NCI-H524 (cell line): ENCODE data around the gene LEAP2.
"Not testable (repeated sequence)": the region's sequence is repeated elsewhere in the genome, so short reads cannot be mapped to it uniquely, and the experiment has no call there.

Experiments
- DNase-seq, 2 experiments: peaks; one replicate each; lab custom pipeline; 2025; lab: John Stamatoyannopoulos, UW

The LEAP2 gene

GRCh38 chr5:132840896-132841295, 32.6 kb upstream of the LEAP2 start:
- no peak for DNase-seq

- DNase-seq = no peak
These were observed 32.2 kb upstream of the LEAP2 start for GRCh38 chr5:132841305-132841704.

DNA sequence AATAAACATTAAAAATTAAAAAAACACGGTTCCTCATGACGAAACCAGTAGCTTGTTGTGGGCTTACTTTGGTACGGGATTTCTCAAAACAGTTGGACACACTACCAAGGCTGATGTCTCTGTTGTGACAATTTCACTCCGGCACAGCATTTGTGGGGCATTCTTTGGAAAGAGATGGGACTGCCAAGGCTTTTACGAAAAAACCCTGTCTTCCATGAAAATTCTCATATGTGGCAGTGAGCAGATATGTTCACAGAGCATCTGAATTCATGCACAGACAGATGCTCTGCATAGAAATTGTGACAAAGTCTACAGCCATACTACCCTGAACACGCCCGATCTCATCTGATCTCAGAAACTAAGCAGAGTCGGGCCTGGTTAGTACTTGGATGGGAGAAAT, 25.2 kb upstream of the LEAP2 start:
- no peak for DNase-seq

- no peak for DNase-seq
These were observed 24.1 kb upstream of the LEAP2 start for GRCh38 chr5:132849347-132849746.

DNA sequence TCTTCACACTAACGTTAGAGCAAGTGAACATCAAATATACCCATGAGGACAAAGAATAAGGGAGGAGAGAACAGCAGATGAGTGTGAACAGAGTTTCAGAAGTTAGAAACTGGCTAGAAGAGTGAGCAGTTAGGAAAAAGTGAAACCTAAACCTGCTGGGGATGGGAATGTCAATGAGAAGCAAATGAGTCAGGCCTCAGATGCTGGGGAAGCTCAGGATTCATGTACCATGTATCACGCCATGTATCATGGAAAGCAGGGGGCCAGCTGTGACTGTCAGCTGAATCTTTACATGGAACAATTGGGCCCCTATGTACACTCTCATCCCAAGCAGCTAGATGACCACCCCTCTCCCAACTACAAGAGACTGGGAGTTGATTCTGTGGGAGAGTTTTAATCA, 23.4 kb upstream of the LEAP2 start:
- DNase-seq = no peak

DNA sequence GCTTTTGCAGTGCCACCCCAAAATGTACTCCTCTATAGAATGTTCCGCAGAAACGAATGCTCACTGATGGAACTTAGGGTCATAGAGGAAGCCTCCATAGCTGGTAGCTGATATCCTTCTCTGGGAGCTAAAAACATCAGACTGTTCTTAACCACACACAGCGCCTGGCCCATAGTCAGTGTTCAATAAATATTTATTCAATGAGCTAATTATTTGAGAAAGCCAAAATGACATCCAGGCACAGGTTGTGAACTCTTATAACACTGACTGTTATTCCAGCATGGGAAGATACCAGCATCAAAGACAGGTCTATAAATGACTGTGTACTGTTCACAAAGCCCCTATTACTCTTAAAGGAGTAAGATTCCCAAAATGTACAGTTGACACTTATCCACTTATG, 20.1 kb upstream of the LEAP2 start:
- no peak for DNase-seq

DNA sequence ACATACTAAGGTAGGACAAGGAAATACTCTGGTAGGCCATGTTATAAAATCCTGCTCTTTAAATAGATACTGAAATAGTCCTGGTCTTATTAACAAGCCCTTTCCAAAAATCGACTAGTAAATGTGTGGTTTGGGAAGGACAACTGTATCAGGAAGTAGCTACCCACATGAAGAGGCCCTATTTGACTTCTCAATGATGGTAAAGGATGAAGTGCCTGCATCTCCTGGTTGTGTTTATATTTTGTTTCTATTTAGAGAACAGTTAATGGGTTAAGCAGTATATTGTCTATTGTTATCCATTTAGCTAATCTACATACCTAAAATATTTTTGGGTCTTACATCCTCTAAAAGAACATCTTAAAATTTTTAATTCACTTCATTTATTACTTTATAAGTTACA, 19.7 kb upstream of the LEAP2 start:
- no peak for DNase-seq

DNA sequence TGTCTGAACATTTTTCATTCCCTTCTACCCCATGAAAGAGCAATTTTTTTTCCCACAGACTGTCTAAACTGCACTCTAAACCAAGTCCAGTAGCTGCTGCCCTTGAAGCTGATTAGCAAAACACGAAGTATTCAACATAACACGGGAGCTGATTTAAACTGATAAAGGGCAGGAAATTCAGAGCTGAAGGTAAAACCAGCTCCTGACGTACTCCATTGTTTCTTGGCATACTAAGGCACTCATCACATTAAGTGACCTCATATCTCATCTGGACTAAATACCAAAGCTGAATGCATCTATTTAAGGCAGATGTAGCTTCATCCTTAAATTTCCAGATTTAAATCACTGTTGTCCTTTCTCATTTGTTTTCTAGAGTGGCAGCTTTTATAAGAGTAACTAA, 19.2 kb upstream of the LEAP2 start:
- no peak for DNase-seq

DNA sequence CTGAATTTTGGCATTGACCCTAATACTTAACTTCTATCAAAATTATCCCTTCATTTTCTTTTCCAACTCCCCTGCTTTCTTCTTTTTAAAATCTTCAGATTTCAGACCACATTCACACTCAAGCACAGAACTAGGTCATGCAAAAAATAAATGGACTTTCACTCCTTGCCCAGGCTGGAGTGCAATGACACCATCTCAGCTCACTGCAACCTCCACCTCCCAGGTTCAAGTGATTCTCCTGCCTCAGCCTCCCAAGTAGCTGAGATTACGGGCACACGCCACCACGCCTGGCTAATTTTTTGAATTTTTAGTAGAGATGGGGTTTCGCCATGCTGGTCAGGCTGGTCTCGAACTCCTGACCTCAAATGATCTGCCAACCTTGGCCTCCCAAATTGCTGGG, 18.5 kb upstream of the LEAP2 start:
- not testable (repeated sequence) for DNase-seq

- DNase-seq = no peak
These were observed 17.5 kb upstream of the LEAP2 start for GRCh38 chr5:132856011-132856410.

GRCh38 chr5:132859889-132860437, 13.5 kb upstream of the LEAP2 start:
- DNase-seq = no peak

- DNase-seq = no peak
These were observed 12.7 kb upstream of the LEAP2 start for GRCh38 chr5:132860742-132861141.

DNA sequence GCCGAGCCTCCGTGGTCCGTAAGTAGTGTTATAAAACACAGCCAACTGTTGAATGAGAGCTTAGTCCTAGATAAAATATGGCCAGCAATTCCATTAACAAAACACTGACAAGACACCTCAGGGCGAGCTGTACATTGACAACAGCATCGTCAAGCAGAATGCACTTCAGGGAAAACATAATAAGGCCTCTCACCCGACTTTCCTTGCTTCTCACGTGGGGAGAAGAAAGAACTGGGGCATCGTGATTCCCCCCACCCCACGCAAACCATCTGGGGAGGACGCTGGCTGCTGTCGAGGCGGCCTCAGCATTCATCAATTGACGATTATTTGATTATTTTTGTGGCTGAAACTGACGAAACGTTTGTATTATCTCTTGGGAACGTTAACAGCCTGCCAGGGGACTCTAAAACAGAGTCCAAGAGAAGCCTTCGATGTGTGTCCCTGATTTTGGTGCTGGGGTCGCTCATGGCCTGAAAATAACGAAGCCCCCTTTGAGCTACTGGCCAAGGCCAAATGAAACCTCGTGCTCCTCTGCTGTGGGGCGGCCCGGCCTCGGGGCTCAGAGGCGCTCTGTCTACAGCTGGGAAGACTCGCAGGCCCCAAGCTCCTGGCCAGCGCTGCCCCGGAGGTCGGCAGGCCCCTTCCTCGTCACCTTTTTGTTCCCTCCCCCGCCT, 7.7 kb upstream of the LEAP2 start:
- DNase-seq = no peak

- DNase-seq = peak; percentile 97 to 99
These were observed 7.0 kb upstream of the LEAP2 start, which contains the start of the genes GDF9 and UQCRQ for GRCh38 chr5:132866342-132867045. GDF9 (minus strand) TSS chr5:132866469; CDS start chr5:132864533, 1,936 bp downstream. UQCRQ (plus strand) TSS chr5:132866642; CDS start chr5:132866882, 240 bp downstream.

- DNase-seq = no peak
These were observed 6.4 kb upstream of the LEAP2 start for GRCh38 chr5:132867046-132867451.

GRCh38 chr5:132868754-132869153, 4.7 kb upstream of the LEAP2 start:
- no peak for DNase-seq

- no peak for DNase-seq
These were observed 2.7 kb upstream of the LEAP2 start for GRCh38 chr5:132870801-132871200.

DNA sequence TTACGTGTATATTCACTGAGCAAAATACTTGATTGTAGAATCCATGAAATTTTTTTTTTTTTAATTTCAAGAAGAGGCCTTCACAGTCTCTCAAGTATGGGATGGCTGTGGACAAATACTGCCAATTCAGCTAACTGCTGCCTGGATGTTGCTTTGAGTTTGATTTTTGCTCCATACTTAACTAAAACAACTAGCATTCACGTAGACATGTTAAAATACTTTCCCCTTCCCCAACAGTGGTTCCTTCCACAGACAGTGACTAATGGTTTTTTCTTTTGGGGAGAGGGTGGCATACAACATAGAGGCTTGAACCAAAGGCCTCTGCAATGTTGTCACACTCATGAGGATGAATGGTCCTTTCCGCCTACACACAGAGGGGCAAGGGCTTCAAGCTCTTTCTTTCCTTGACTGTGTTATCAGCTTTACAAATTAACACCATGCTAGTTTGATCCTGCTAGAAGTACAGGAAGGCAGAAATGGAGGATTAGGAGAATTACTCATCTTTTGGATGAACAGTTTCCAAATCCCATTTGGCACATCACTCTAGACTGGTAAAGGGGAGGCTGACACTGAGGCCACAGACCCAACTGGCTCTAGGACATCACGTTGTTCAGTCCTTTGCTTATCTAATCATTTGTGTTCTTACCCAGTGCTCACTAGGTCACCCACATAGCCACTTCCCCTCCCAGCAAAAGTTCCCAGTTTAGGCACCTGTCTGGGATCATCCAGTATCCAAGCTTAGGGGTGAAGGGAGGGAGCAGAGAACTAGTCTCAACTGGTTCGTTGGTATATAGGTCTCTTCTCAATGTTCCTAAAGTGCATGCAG, 1.8 kb upstream of the LEAP2 start:
- no peak for DNase-seq

DNA sequence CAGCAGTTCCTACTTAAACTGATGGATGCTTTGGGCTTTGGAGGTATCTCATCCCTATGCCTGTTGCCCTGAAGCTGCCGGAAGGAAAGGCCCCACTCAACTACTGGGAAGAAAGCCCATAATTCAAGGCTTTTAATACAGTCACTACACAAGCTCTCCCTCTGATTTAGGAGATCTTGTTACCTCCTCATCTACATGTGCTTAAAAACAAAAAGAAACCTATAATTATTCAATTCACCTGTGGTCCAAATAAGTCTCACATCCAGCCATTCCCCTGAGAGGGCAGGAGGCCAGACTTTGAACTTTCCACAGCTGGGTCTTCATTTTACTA, 715 bp upstream of the LEAP2 start:
- no peak for DNase-seq

GRCh38 chr5:132873930-132874271, 433 bp downstream of the LEAP2 start:
- no peak for DNase-seq

DNA sequence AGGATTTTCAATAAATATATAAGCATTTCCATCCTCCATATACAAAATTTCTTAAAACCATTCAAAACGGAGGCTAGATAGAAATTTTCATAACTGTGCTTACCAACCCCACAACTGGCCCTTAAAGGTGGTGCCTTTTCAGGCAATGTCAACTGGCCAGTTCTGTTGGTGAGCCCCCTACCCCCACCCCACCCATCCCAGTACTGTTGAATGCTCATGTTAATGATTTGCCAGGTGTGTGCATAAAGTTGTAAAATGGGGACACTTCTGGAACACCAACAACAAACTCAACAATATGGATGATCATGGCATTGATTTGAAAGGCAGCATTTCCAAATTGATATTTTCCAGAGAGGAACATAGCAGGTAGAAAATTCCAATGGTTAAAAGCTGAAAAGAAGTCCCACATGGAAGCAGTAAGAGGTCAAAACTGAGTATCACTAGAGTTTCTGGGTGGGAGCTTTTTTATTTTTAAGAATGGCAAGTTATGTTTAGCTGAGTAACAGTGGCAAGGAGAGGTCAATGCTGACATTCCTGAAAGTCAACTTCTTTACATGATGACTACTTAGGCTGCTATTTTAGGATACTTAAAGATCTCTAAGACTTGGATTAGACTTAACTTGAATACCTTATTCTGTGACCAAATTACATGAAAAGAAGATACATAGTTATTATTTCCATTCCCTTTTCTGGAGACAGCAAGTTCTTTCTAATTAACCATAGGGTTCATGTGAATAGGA, 2.7 kb downstream of the LEAP2 start:
- no peak for DNase-seq

DNA sequence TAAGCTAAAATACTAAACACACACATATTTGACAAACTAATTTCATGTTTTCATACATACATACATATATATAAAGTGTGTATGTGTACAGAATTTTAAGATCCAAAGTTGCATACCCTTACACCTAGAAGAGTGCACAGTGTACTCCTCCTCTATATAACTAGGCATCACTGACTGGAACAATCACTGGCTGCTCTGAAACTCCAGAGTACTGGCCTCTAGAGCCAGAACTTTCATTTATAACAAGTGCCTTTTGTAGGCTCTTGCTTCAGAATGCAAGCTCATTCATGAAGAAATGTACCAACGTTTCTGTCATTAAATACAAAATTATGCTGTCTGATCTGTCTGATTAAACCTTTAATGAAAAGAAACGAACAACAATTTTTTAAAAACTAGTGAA, 4.0 kb downstream of the LEAP2 start:
- DNase-seq = no peak
